ENCODE measurements around the gene CNFN. TPM values are rescaled to one million over a fixed set of nuclear protein-coding genes. Genes with fewer than 3 reads are reported as not detected.

The CNFN gene
- total RNA-seq, 4 donors from 2014 or later: 359 to 606 (median 493) TPM

DNA sequence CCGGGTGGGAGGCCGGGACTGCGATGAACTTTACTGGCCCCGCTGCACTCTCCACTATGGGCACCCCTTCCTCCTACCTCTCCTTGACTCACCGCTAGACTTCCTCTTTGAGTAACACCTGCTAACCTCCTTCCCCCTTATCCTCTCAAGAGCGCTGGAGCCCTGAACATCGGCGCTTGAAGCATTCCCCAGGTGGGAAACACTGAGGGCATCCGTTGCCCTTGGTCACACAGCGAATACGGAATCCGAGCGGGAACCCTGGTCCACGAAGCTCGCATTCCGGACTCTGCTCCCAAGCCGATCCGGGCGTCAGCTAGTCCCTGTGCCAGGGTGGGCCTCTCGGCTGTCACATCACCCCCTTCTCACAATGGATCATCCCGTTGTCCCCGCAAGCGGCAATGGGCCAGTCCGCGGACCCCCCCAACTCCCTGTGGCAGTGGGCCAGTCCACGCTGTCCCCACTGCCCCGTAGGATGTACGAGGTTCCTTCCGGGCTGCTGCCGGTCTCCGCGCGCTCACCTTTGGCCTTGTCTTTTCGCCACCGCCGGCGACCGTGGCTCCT is 32.9 kb upstream of the CNFN start:
- intact Hi-C loops (cut with DNase I; ENCODE audit: low total_unique reads): no loop called here
- TF ChIP-seq, protein P1, sequence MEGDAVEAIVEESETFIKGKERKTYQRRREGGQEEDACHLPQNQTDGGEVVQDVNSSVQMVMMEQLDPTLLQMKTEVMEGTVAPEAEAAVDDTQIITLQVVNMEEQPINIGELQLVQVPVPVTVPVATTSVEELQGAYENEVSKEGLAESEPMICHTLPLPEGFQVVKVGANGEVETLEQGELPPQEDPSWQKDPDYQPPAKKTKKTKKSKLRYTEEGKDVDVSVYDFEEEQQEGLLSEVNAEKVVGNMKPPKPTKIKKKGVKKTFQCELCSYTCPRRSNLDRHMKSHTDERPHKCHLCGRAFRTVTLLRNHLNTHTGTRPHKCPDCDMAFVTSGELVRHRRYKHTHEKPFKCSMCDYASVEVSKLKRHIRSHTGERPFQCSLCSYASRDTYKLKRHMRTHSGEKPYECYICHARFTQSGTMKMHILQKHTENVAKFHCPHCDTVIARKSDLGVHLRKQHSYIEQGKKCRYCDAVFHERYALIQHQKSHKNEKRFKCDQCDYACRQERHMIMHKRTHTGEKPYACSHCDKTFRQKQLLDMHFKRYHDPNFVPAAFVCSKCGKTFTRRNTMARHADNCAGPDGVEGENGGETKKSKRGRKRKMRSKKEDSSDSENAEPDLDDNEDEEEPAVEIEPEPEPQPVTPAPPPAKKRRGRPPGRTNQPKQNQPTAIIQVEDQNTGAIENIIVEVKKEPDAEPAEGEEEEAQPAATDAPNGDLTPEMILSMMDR (IDR thresholded peaks at IDR 0.05): no peak
- no peak for TF ChIP-seq POLR2A (IDR thresholded peaks at IDR 0.05)
- DNase-seq (ENCODE audit: low spot score in 2 of 2): no peak
- 4 to 6% methylated on average over 36 to 38 of the region's 38 CpGs for WGBS, 2 donors
- H3K4me3 ChIP-seq (ENCODE audit: low read depth, poor library complexity, severe bottlenecking): peak overlapping the region; percentile 16

DNA sequence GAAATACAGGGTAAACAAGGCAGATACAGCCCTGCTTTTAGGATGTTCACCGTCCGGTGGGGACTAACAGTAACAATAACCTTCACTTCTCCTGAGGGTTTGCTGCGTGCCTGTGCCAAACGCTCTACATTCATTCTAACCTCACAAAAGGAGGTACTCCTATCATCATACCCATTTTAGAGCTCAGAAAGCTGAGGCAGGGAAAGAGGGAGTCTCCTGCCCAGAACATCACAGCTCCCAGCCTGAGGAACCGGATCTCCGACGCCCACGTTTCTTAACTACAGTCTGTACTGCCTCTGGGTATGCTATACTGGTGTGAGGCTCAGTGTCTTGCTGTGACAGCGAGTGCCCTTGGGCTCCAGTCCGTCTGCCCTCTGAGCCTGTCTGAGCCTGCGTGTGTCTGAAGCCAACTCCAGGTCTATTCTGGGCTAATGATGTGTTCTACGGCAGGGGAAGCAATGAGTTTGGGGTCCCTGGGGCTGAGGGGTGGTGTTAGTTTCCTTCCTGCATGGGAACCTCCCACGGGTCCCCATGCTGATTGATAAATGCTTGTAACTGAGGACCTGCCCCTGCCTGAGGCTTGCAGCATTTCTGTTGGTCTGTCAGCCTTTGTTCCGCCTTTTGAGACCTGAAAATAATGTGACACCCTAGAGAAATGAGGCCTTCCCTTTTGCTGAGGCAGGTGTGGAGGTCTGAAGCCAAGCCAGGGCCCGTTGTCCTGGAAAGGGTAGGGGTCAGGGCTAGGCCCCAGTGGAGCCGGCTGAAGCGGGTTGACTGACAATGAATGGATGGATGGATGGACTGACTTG is 32.2 kb upstream of the CNFN start:
- H3K4me3 ChIP-seq (ENCODE audit: low read depth, poor library complexity, severe bottlenecking): no peak overlapping the region
- intact Hi-C loops (cut with DNase I; ENCODE audit: low total_unique reads): no loop called here
- TF ChIP-seq, protein P1 (IDR thresholded peaks at IDR 0.05): no peak
- no peak for TF ChIP-seq POLR2A (IDR thresholded peaks at IDR 0.05)
- DNase-seq (ENCODE audit: low spot score in 2 of 2): no peak
- 40 to 41% methylated on average over 17 of the region's 17 CpGs for WGBS, 2 donors

DNA sequence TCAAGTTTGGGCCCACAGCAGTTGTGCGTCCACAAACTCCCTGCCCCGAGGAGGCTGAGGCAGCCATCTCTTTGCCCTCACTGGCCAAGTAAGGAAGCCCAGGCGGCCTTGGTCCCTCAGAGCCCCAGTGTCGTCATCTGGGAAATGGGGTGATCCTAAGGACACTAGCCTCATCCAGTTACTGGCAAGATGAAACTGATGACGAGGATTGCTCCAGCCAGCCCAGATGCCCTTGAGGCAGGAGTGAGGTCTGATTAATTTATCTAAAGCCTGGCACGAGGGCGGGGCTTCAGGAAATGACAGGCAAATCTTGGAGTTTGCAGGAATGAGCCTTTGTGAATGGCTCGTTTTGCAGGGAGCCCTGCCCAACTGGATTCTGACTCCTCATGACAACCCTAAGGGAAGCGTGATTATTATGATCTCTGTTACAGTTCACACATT is 31.5 kb upstream of the CNFN start:
- DNase-seq (ENCODE audit: low spot score in 2 of 2): no peak
- intact Hi-C loops (cut with DNase I; ENCODE audit: low total_unique reads): no loop called here
- TF ChIP-seq, protein P1 (IDR thresholded peaks at IDR 0.05): no peak
- TF ChIP-seq POLR2A (IDR thresholded peaks at IDR 0.05): no peak
- WGBS, 2 donors: 38 to 45% methylated on average over 9 of the region's 9 CpGs
- no peak overlapping the region for H3K4me3 ChIP-seq (ENCODE audit: low read depth, poor library complexity, severe bottlenecking)

DNA sequence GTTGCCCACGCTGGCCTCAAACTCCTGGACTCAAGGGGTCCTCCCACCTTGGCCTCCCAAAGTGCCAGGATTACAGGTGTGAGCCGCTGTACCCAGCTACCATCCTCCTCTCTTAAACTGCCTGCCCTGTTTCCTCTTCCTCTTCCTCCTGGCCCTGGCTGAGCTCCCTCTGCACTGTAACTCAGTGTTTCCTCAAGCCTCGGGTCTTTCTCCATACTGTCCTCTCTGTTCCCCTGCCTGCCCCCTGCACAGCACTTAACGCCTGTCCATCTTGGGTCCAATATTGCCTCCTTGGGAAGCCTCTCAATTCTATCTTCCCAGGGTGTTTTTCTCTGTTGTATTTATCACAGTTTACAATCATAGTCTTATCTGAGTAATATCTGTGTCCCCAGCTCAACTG is 31.0 kb upstream of the CNFN start:
- no peak overlapping the region for H3K4me3 ChIP-seq (ENCODE audit: low read depth, poor library complexity, severe bottlenecking)
- TF ChIP-seq, protein P1 (IDR thresholded peaks at IDR 0.05): no peak
- TF ChIP-seq POLR2A (IDR thresholded peaks at IDR 0.05): no peak
- 65 to 78% methylated on average over 4 of the region's 4 CpGs for WGBS, 2 donors
- intact Hi-C loops (cut with DNase I; ENCODE audit: low total_unique reads): no loop called here
- DNase-seq (ENCODE audit: low spot score in 2 of 2): no peak

DNA sequence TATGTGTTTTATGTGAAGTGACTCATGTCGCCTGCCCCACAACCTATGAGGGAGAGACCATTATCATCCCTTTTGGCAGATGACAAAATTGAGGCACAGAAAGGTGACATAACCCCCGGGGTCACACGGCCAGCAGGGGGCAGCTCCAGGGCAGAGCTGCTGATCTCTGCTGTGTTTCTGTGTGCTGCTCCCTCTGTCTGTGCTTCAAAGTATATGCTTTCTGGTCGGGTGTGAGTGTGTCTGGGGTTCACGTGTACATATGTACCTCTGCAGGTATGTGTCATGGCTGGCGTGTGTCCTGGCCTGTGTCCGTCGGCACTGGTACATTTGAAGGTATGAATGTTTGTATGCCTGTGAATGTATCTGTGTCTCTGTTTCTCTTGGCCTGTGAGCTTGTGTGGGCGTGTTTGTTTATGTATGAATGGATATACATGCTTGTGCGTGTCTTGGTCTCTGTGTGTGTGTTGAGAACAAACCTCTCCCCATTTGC is 30.0 kb upstream of the CNFN start:
- 27 to 49% methylated on average over 10 of the region's 10 CpGs for WGBS, 2 donors
- DNase-seq (ENCODE audit: low spot score in 2 of 2): no peak
- no peak overlapping the region for H3K4me3 ChIP-seq (ENCODE audit: low read depth, poor library complexity, severe bottlenecking)
- TF ChIP-seq, protein P1 (IDR thresholded peaks at IDR 0.05): no peak
- no peak for TF ChIP-seq POLR2A (IDR thresholded peaks at IDR 0.05)
- intact Hi-C loops (cut with DNase I; ENCODE audit: low total_unique reads): no loop called here
